ENCODE measurements around the gene TSPO2. TPM values are rescaled to one million over a fixed set of nuclear protein-coding genes. Genes with fewer than 3 reads are reported as not detected.

TSPO2 gene
- total RNA-seq, 1 donor from 2014 or later, result not detected

GRCh38 chr6:41074692-41075436, 32.6 kb downstream of the TSPO2 start:
- Histone ChIP-seq H3K4me2 (peak overlapping the region; percentile 92), H3K4me1 (peaks cover 37% of the 10 kb centered on the region), H3K9ac (no peak overlapping the region), H3K27ac (no peak overlapping the region), H3K27me3 (no peaks in the 10 kb centered on the region), H3K4me3 (peak overlapping the region; percentile 96), H3K36me3 (peaks cover 14% of the 10 kb centered on the region), H4K20me1 (ENCODE audit: low read depth) (peaks cover 56% of the 10 kb centered on the region), H3K9me3 (ENCODE audit: low read depth) (no peaks in the 10 kb centered on the region), H3F3A (ENCODE audit: low read depth) (peaks cover 34% of the 10 kb centered on the region), H3K79me2 (ENCODE audit: low read depth) (peaks cover 81% of the 10 kb centered on the region), H2AFZ (replicated peaks) (no peak overlapping the region)
- Mint-ChIP-seq H3K4me1 (peaks cover 28% of the 10 kb centered on the region), H3K27ac (peak overlapping the region; percentile 98), H3K4me3 (peak overlapping the region; percentile 92), H3K27me3 (ENCODE audit: insufficient read depth, low read depth) (no peaks in the 10 kb centered on the region), H3K36me3 (peaks cover 2% of the 10 kb centered on the region), H3K9me3 (no peaks in the 10 kb centered on the region)
- no peak for DNase-seq (ENCODE audit: low spot score)
- TF ChIP-seq EZH2 (IDR thresholded peaks at IDR 0.05), result no peak
- TF ChIP-seq EZH2phosphoT487 (IDR thresholded peaks at IDR 0.05), result no peak
- TF ChIP-seq CTCF (IDR thresholded peaks at IDR 0.05), result no peak

GRCh38 chr6:41075651-41076626, 33.7 kb downstream of the TSPO2 start:
- Histone ChIP-seq H3K9ac (no peak overlapping the region), H3K36me3 (peaks cover 5% of the 10 kb centered on the region), H3K4me3 (peak overlapping the region; percentile 96), H3K27me3 (no peaks in the 10 kb centered on the region), H3F3A (ENCODE audit: low read depth) (peaks cover 32% of the 10 kb centered on the region), H3K4me1 (peaks cover 29% of the 10 kb centered on the region), H3K9me3 (ENCODE audit: low read depth) (no peaks in the 10 kb centered on the region), H3K4me2 (peak overlapping the region; percentile 92), H3K27ac (no peak overlapping the region), H2AFZ (replicated peaks) (no peak overlapping the region), H3K79me2 (ENCODE audit: low read depth) (peaks cover 83% of the 10 kb centered on the region), H4K20me1 (ENCODE audit: low read depth) (peaks cover 63% of the 10 kb centered on the region)
- no peak for DNase-seq (ENCODE audit: low spot score)
- Mint-ChIP-seq H3K27ac (no peak overlapping the region), H3K9me3 (no peaks in the 10 kb centered on the region), H3K4me3 (peak overlapping the region; percentile 48), H3K4me1 (peaks cover 24% of the 10 kb centered on the region), H3K36me3 (peaks cover 9% of the 10 kb centered on the region), H3K27me3 (ENCODE audit: insufficient read depth, low read depth) (no peaks in the 10 kb centered on the region)
- TF ChIP-seq CTCF (IDR thresholded peaks at IDR 0.05) (no peak), EZH2phosphoT487 (IDR thresholded peaks at IDR 0.05) (no peak), EZH2 (IDR thresholded peaks at IDR 0.05) (no peak)

- H3K27ac ChIP-seq, result no peak overlapping the region
- Mint-ChIP-seq H3K27me3 (ENCODE audit: insufficient read depth, low read depth) (no peaks in the 10 kb centered on the region), H3K4me1 (peaks cover 19% of the 10 kb centered on the region), H3K9me3 (no peaks in the 10 kb centered on the region), H3K36me3 (peaks cover 10% of the 10 kb centered on the region), H3K27ac (no peak overlapping the region), H3K4me3 (no peak overlapping the region)
- peaks cover 93% of the 10 kb centered on the region for H3K79me2 ChIP-seq (ENCODE audit: low read depth)
- no peaks in the 10 kb centered on the region for H3K9me3 ChIP-seq (ENCODE audit: low read depth)
- no peak for DNase-seq (ENCODE audit: low spot score)
- H3K4me3 ChIP-seq, result no peak overlapping the region
- no peaks in the 10 kb centered on the region for H3K27me3 ChIP-seq
- no peak overlapping the region for H2AFZ ChIP-seq (replicated peaks)
- peaks cover 26% of the 10 kb centered on the region for H3K4me1 ChIP-seq
- peaks cover 74% of the 10 kb centered on the region for H4K20me1 ChIP-seq (ENCODE audit: low read depth)
- H3K36me3 ChIP-seq, result peaks cover 5% of the 10 kb centered on the region
- H3F3A ChIP-seq (ENCODE audit: low read depth), result peaks cover 16% of the 10 kb centered on the region
- H3K4me2 ChIP-seq, result no peak overlapping the region
- H3K9ac ChIP-seq, result no peak overlapping the region
- TF ChIP-seq CTCF (IDR thresholded peaks at IDR 0.05) (no peak), EZH2 (IDR thresholded peaks at IDR 0.05) (no peak), EZH2phosphoT487 (IDR thresholded peaks at IDR 0.05) (no peak)
These were observed 35.3 kb downstream of the TSPO2 start for GRCh38 chr6:41077536-41077935.

Measured in neural progenitor cell (in vitro differentiated cells).